Fibroblast of lung (primary cell): ENCODE data around the gene KRT6C.

Source experiments
- EZH2 ChIP-seq: IDR thresholded peaks from 2 replicates; pipeline ENCODE4 v1.5.1; 2012; ENCODE audit warnings: low read length, control low read depth, mild to moderate bottlenecking; ENCODE audit errors: missing control alignments
- TF ChIP-seq, protein P1 (sequence below), 2 donors: IDR thresholded peaks in 1 of 2; conservative IDR thresholded peaks in 1 of 2; 1 replicate in 1 of 2; 2 replicates in 1 of 2; pipeline ENCODE4 v1.5.1; 2011 to 2012; ENCODE audit warnings: low read length in 2 of 2, control low read depth in 1 of 2, inconsistent platforms in 1 of 2, low read depth in 1 of 2, mild to moderate bottlenecking in 1 of 2

- TF ChIP-seq, protein P1, sequence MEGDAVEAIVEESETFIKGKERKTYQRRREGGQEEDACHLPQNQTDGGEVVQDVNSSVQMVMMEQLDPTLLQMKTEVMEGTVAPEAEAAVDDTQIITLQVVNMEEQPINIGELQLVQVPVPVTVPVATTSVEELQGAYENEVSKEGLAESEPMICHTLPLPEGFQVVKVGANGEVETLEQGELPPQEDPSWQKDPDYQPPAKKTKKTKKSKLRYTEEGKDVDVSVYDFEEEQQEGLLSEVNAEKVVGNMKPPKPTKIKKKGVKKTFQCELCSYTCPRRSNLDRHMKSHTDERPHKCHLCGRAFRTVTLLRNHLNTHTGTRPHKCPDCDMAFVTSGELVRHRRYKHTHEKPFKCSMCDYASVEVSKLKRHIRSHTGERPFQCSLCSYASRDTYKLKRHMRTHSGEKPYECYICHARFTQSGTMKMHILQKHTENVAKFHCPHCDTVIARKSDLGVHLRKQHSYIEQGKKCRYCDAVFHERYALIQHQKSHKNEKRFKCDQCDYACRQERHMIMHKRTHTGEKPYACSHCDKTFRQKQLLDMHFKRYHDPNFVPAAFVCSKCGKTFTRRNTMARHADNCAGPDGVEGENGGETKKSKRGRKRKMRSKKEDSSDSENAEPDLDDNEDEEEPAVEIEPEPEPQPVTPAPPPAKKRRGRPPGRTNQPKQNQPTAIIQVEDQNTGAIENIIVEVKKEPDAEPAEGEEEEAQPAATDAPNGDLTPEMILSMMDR (conservative IDR thresholded peaks at IDR 0.05 in 1 of 2, IDR thresholded peaks at IDR 0.05 in 1 of 2; ENCODE audit: low read depth in 1 of 2, low read length in 2 of 2), result no peak
- no peak for TF ChIP-seq EZH2
Observed at GRCh38 chr12:52455821-52456220, 17.8 kb downstream of the KRT6C start.
